ENCODE results near the gene KIAA1586.
"Not testable (repeated sequence)": the region's sequence is repeated elsewhere in the genome, so short reads cannot be mapped to it uniquely, and the experiment has no call there.

DNA sequence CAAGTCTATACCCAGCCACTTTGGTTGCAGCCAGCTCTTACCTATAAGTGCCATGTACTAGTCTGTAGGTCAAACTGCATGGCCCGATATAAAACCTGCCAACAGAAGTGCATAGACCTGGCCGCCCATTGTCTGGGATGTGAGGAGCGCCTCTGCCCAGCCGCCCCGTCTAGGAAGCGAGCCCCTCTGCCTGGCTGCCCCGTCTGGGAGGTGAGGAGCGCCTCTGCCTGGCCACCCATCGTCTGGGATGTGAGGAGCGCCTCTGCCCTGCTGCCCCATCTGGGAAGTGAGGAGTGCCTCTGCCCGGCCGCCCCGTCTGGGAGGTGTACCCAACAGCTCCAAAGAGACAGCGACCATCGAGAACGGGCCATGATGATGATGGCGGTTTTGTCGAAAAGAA lies 46.7 kb upstream of the KIAA1586 start:
- TF ChIP-seq, protein P1, sequence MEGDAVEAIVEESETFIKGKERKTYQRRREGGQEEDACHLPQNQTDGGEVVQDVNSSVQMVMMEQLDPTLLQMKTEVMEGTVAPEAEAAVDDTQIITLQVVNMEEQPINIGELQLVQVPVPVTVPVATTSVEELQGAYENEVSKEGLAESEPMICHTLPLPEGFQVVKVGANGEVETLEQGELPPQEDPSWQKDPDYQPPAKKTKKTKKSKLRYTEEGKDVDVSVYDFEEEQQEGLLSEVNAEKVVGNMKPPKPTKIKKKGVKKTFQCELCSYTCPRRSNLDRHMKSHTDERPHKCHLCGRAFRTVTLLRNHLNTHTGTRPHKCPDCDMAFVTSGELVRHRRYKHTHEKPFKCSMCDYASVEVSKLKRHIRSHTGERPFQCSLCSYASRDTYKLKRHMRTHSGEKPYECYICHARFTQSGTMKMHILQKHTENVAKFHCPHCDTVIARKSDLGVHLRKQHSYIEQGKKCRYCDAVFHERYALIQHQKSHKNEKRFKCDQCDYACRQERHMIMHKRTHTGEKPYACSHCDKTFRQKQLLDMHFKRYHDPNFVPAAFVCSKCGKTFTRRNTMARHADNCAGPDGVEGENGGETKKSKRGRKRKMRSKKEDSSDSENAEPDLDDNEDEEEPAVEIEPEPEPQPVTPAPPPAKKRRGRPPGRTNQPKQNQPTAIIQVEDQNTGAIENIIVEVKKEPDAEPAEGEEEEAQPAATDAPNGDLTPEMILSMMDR (IDR thresholded peaks at IDR 0.05) = not testable (repeated sequence)
- TF ChIP-seq POLR2A (IDR thresholded peaks at IDR 0.05; ENCODE audit: low read depth) = not testable (repeated sequence)

All from esophagus muscularis mucosa (tissue), 3 donors.